ENCODE measurements around the gene TBX15.

TBX15 gene

GRCh38 chr1:119002028-119002686 is 14.0 kb upstream of the TBX15 start:
- in situ Hi-C loops (cut with MboI; ENCODE audit: low sequenced_read_pairs) = no loop called here

- in situ Hi-C loops (cut with MboI; ENCODE audit: low sequenced_read_pairs) = no loop called here
Measured at GRCh38 chr1:119001181-119002027, 13.3 kb upstream of the TBX15 start.

- in situ Hi-C loops (cut with MboI; ENCODE audit: low sequenced_read_pairs) = no loop called here
Measured at GRCh38 chr1:119000371-119001180, 12.4 kb upstream of the TBX15 start.

GRCh38 chr1:118999348-119000071 is 11.4 kb upstream of the TBX15 start:
- in situ Hi-C loops (cut with MboI; ENCODE audit: low sequenced_read_pairs) = no loop called here

- in situ Hi-C loops (cut with MboI; ENCODE audit: low sequenced_read_pairs) = no loop called here
Measured at GRCh38 chr1:118998171-118998570, 10.0 kb upstream of the TBX15 start.

GRCh38 chr1:118997225-118997624 is 9.1 kb upstream of the TBX15 start:
- in situ Hi-C loops (cut with MboI; ENCODE audit: low sequenced_read_pairs) = no loop called here

GRCh38 chr1:118995312-118996016 is 7.3 kb upstream of the TBX15 start:
- in situ Hi-C loops (cut with MboI; ENCODE audit: low sequenced_read_pairs) = no loop called here

GRCh38 chr1:118993700-118994026 is 5.5 kb upstream of the TBX15 start:
- in situ Hi-C loops (cut with MboI; ENCODE audit: low sequenced_read_pairs) = no loop called here

- in situ Hi-C loops (cut with MboI; ENCODE audit: low sequenced_read_pairs) = no loop called here
Measured at GRCh38 chr1:118992868-118993699, 4.9 kb upstream of the TBX15 start.

GRCh38 chr1:118992237-118992825 is 4.2 kb upstream of the TBX15 start:
- in situ Hi-C loops (cut with MboI; ENCODE audit: low sequenced_read_pairs) = no loop called here

- in situ Hi-C loops (cut with MboI; ENCODE audit: low sequenced_read_pairs) = no loop called here
Measured at GRCh38 chr1:118991448-118991847, 3.3 kb upstream of the TBX15 start.

- in situ Hi-C loops (cut with MboI; ENCODE audit: low sequenced_read_pairs) = no loop called here
Measured at GRCh38 chr1:118990513-118991152, 2.5 kb upstream of the TBX15 start.

GRCh38 chr1:118989878-118990378 is 1.8 kb upstream of the TBX15 start:
- in situ Hi-C loops (cut with MboI; ENCODE audit: low sequenced_read_pairs) = no loop called here

GRCh38 chr1:118989006-118989815 is 1.1 kb upstream of the TBX15 start:
- in situ Hi-C loops (cut with MboI; ENCODE audit: low sequenced_read_pairs) = no loop called here

- in situ Hi-C loops (cut with MboI; ENCODE audit: low sequenced_read_pairs) = no loop called here
Measured at GRCh38 chr1:118987468-118988185, 516 bp downstream of the TBX15 start.

GRCh38 chr1:118986555-118987467 is 1.3 kb downstream of the TBX15 start:
- in situ Hi-C loops (cut with MboI; ENCODE audit: low sequenced_read_pairs) = no loop called here
